ENCODE measurements around the gene THY1. TPM values are rescaled to one million over a fixed set of nuclear protein-coding genes. Genes with fewer than 3 reads are reported as not detected.
"Not testable (repeated sequence)": the region's sequence is repeated elsewhere in the genome, so short reads cannot be mapped to it uniquely, and the experiment has no call there.

Gene THY1
- total and polyA plus RNA-seq, 7 donors = 5.3 to 214 (median 59.8) TPM

GRCh38 chr11:119438599-119438998, 15.6 kb upstream of the THY1 start:
- no peaks in the 10 kb centered on the region for H3K36me3 ChIP-seq
- no peak overlapping the region for H3K27ac ChIP-seq
- no peaks in the 10 kb centered on the region for H3K27me3 ChIP-seq
- 60 to 61% methylated on average over 5 of the region's 5 CpGs for WGBS, 2 donors
- H3K4me3 ChIP-seq = no peak overlapping the region
- H3K9me3 ChIP-seq = peaks cover 0 to 2% (median 0%) of the 10 kb centered on the region in 4 donors
- intact Hi-C loops (cut with DNase I) = no loop called here
- TF ChIP-seq CTCF (IDR thresholded peaks at IDR 0.05) (no peak), EP300 (IDR thresholded peaks at IDR 0.05) (no peak), POLR2A (IDR thresholded peaks at IDR 0.05) (no peak), POLR2AphosphoS5 (IDR thresholded peaks at IDR 0.05) (no peak)
- DNase-seq = no peak
- H3K4me1 ChIP-seq = peaks cover 0 to 2% (median 0%) of the 10 kb centered on the region in 4 donors

GRCh38 chr11:119437521-119437920, 14.5 kb upstream of the THY1 start:
- H3K36me3 ChIP-seq; DNase-seq; intact Hi-C loops (cut with DNase I); H3K4me3 ChIP-seq; H3K27ac ChIP-seq; H3K27me3 ChIP-seq; H3K9me3 ChIP-seq: not testable (repeated sequence)
- peaks cover 0 to 12% (median 10%) of the 10 kb centered on the region in 4 donors for H3K4me1 ChIP-seq
- WGBS, 2 donors = 93 to 95% methylated on average over 5 of the region's 5 CpGs

- Histone ChIP-seq H3K9me3 (no peaks in the 10 kb centered on the region), H3K36me3 (no peaks in the 10 kb centered on the region), H3K27ac (no peak overlapping the region), H3K27me3 (no peaks in the 10 kb centered on the region), H3K4me3 (no peak overlapping the region), H3K4me1 (peaks cover 0 to 16% (median 15%) of the 10 kb centered on the region in 4 donors)
- TF ChIP-seq POLR2A (IDR thresholded peaks at IDR 0.05) (no peak), CTCF (IDR thresholded peaks at IDR 0.05) (no peak), EP300 (IDR thresholded peaks at IDR 0.05) (no peak), POLR2AphosphoS5 (IDR thresholded peaks at IDR 0.05) (no peak)
- WGBS, 2 donors = 47 to 79% methylated on average over 2 of the region's 2 CpGs
- intact Hi-C loops (cut with DNase I) = no loop called here
- DNase-seq = no peak
These were observed 13.7 kb upstream of the THY1 start for GRCh38 chr11:119436711-119437110.

GRCh38 chr11:119436093-119436492, 13.1 kb upstream of the THY1 start:
- H3K27ac ChIP-seq = no peak overlapping the region
- no peaks in the 10 kb centered on the region for H3K36me3 ChIP-seq
- H3K27me3 ChIP-seq = no peaks in the 10 kb centered on the region
- H3K4me1 ChIP-seq = peaks cover 0 to 16% (median 15%) of the 10 kb centered on the region in 4 donors
- TF ChIP-seq EP300 (IDR thresholded peaks at IDR 0.05) = no peak
- TF ChIP-seq POLR2A (IDR thresholded peaks at IDR 0.05) = no peak
- TF ChIP-seq POLR2AphosphoS5 (IDR thresholded peaks at IDR 0.05) = no peak
- no peak for TF ChIP-seq CTCF (IDR thresholded peaks at IDR 0.05)
- DNase-seq = no peak
- no peaks in the 10 kb centered on the region for H3K9me3 ChIP-seq
- WGBS, 2 donors = 85 to 87% methylated on average over 7 of the region's 7 CpGs
- no peak overlapping the region for H3K4me3 ChIP-seq
- intact Hi-C loops (cut with DNase I) = no loop called here

GRCh38 chr11:119434591-119435330, 11.8 kb upstream of the THY1 start:
- Histone ChIP-seq H3K4me1 (peaks cover 0 to 16% (median 15%) of the 10 kb centered on the region in 4 donors), H3K36me3 (no peaks in the 10 kb centered on the region), H3K27me3 (no peaks in the 10 kb centered on the region), H3K4me3 (no peak overlapping the region), H3K9me3 (no peaks in the 10 kb centered on the region), H3K27ac (no peak overlapping the region)
- intact Hi-C loops (cut with DNase I) = no loop called here
- TF ChIP-seq EP300 (IDR thresholded peaks at IDR 0.05) = no peak
- TF ChIP-seq POLR2AphosphoS5 (IDR thresholded peaks at IDR 0.05) = no peak
- no peak for TF ChIP-seq POLR2A (IDR thresholded peaks at IDR 0.05)
- no peak for TF ChIP-seq CTCF (IDR thresholded peaks at IDR 0.05)
- WGBS, 2 donors = 77 to 86% methylated on average over 1 of the region's 1 CpG
- no peak for DNase-seq

All from sigmoid colon (tissue), 7 donors.